Keratinocyte (primary cell): ENCODE results near the gene METTL9.

Experiments used
- CTCF ChIP-seq, 3 experiments: IDR thresholded peaks in 1 of 3; conservative IDR thresholded peaks in 1 of 3; optimal IDR thresholded peaks in 1 of 3; 2 replicates in 2 of 3; 3 replicates in 1 of 3; pipeline versions ENCODE3 to v1.5.1; 2011; ENCODE audit warnings: low read length in 3 of 3, mild to moderate bottlenecking in 3 of 3, moderate library complexity in 2 of 3, control low read depth in 1 of 3, inconsistent platforms in 1 of 3; ENCODE audit not compliant: insufficient read depth in 2 of 3; ENCODE audit errors: extremely low read depth in 1 of 3
- EZH2 ChIP-seq: IDR thresholded peaks from one replicate; pipeline ENCODE4 v1.6.1; 2012; ENCODE audit warnings: inconsistent platforms, mild to moderate bottlenecking, low read length, moderate library complexity

- TF ChIP-seq CTCF (optimal IDR thresholded peaks at IDR 0.05 in 1 of 3, IDR thresholded peaks at IDR 0.05 in 1 of 3, conservative IDR thresholded peaks at IDR 0.05 in 1 of 3; ENCODE audit: extremely low read depth in 1 of 3, insufficient read depth in 2 of 3, low read length in 3 of 3) (no peak), EZH2 (no peak)
Measured at GRCh38 chr16:21613361-21613760, 14.0 kb downstream of the METTL9 start.
